ENCODE data around the gene CRACR2B.

The CRACR2B gene

GRCh38 chr11:827146-827896 is 398 bp upstream of the CRACR2B start:
- DNase-seq, result no peak

GRCh38 chr11:828506-829175 is 922 bp downstream of the CRACR2B start:
- no peak for DNase-seq

- no peak for DNase-seq
Measured at GRCh38 chr11:829176-829846, 1.6 kb downstream of the CRACR2B start.

GRCh38 chr11:829847-830294 is 2.2 kb downstream of the CRACR2B start:
- DNase-seq, result no peak

GRCh38 chr11:830295-831117 is 2.8 kb downstream of the CRACR2B start:
- peak in 3 of 5 experiments; percentile 51 to 62 (median 53) for DNase-seq

- no peak for DNase-seq
Measured at GRCh38 chr11:831118-831864, 3.6 kb downstream of the CRACR2B start.

- no peak for DNase-seq
Measured at GRCh38 chr11:831961-832528, 4.3 kb downstream of the CRACR2B start.

- DNase-seq, result peak in 2 of 5 experiments; percentile 54 to 58
Measured at GRCh38 chr11:832529-833113, 4.9 kb downstream of the CRACR2B start, which contains the start of gene CD151. Gene CD151 (plus strand): TSS chr11:832952. CDS start chr11:836070, 3,118 bp downstream.

- DNase-seq, result peak in 2 of 5 experiments; percentile 36 to 39
Measured at GRCh38 chr11:833114-833791, 5.5 kb downstream of the CRACR2B start.

- DNase-seq, result no peak
Measured at GRCh38 chr11:833849-834311, 6.2 kb downstream of the CRACR2B start.

- no peak for DNase-seq
Measured at GRCh38 chr11:834371-835316, 6.9 kb downstream of the CRACR2B start.

GRCh38 chr11:836274-836673 is 8.6 kb downstream of the CRACR2B start:
- DNase-seq, result no peak

GRCh38 chr11:836700-837099 is 9.0 kb downstream of the CRACR2B start:
- no peak for DNase-seq

GRCh38 chr11:837189-837989 is 9.7 kb downstream of the CRACR2B start:
- no peak for DNase-seq

GRCh38 chr11:837990-838307 is 10.2 kb downstream of the CRACR2B start:
- no peak for DNase-seq

GRCh38 chr11:838441-839279 is 10.9 kb downstream of the CRACR2B start:
- no peak for DNase-seq

GRCh38 chr11:839280-839623 is 11.5 kb downstream of the CRACR2B start:
- DNase-seq, result no peak

Data from T-helper 2 cell (primary cell).